Kidney (tissue), 14 donors: ENCODE data around the gene KCNQ1. TPM values are rescaled to one million over a fixed set of nuclear protein-coding genes. Genes with fewer than 3 reads are reported as not detected.

Experiments used
- DNase-seq, 5 donors: peaks; one replicate each; pipeline ENCODE4 v3.0.0-alpha.2; 2013 to 2020
- FAIRE-seq: peaks from 2 replicates; lab custom pipeline; 2012; peaks lifted over from hg19 to GRCh38; lab: Jason Lieb, UNC
- H3K27ac ChIP-seq, 2 donors: one replicate each; pipeline ENCODE4 v1.7.0; 2013; ENCODE audit warnings: low read depth in 2 of 2, low read length in 2 of 2, inconsistent platforms in 1 of 2
- H3K27me3 ChIP-seq: one replicate; pipeline ENCODE4 v1.7.1; 2013; ENCODE audit warnings: low read length, inconsistent platforms; ENCODE audit not compliant: control insufficient read depth, insufficient read depth
- H3K36me3 ChIP-seq, 3 donors: one replicate each; pipeline versions ENCODE4 v1.7.0 to v1.7.1; 2013; ENCODE audit warnings: low read length in 3 of 3, control low read depth in 1 of 3, inconsistent platforms in 1 of 3; ENCODE audit not compliant: insufficient read depth in 3 of 3, control insufficient read depth in 2 of 3
- H3K4me1 ChIP-seq, 3 donors: one replicate each; pipeline versions ENCODE4 v1.7.0 to v1.7.1; 2013; ENCODE audit warnings: low read length in 3 of 3, inconsistent platforms in 1 of 3, low read depth in 1 of 3; ENCODE audit not compliant: control insufficient read depth in 2 of 3, insufficient read depth in 2 of 3
- H3K4me3 ChIP-seq, 3 donors: one replicate each; pipeline versions ENCODE4 v1.7.0 to v1.8.1; 2013; ENCODE audit warnings: low read length in 3 of 3, control low read depth in 1 of 3, inconsistent platforms in 1 of 3
- H3K9ac ChIP-seq, 3 donors: one replicate each; pipeline versions ENCODE4 v1.7.0 to v1.7.1; 2013; ENCODE audit warnings: low read length in 3 of 3, control low read depth in 1 of 3, inconsistent platforms in 1 of 3
- H3K9me3 ChIP-seq, 3 donors: one replicate each; pipeline versions ENCODE4 v1.7.0 to v1.7.1; 2013; ENCODE audit warnings: low read length in 3 of 3, control low read depth in 1 of 3, inconsistent platforms in 1 of 3; ENCODE audit not compliant: control insufficient read depth in 2 of 3, insufficient read depth in 1 of 3
- intact Hi-C: fragments of 100-400 bp; cut with DNase I; formaldehyde crosslinking; loops from one replicate; pipeline ENCODE4 v1.11.1; 2022
- polyA plus RNA-seq: library from polyadenylated mRNA; stranded (reverse); fragments of 350-450 nt; fragmentation: Illumina TruSeq; extraction: RNeasy Lipid Tissue Mini Kit (QIAGEN cat#74804); gene quantifications from one replicate; pipeline ENCODE4 v1.2.3, GENCODE V29; 2014; ENCODE audit warnings: low read depth, low replicate concordance; ENCODE audit not compliant: insufficient read depth
- total RNA-seq: library from RNA; stranded (reverse); fragmentation: NEBNext Ultra II Directional; extraction: Animal tissue kit (Norgen Biotek cat#: 25700); gene quantifications from one replicate; pipeline ENCODE4 v1.2.1, GENCODE V29; 2021
- TF ChIP-seq, protein P1 (sequence below): IDR thresholded peaks from 3 replicates; pipeline ENCODE4 v1.5.1; 2012; ENCODE audit warnings: mild to moderate bottlenecking, moderate library complexity, borderline replicate concordance; ENCODE audit not compliant: insufficient read depth; ENCODE audit errors: extremely low read depth
- donor health status: control.
- donor health status: control.
- donor health status: control.
- donor health status: control.
- donor health status: control.
- donor health status: DM: yes; HTN: yes; CAD: no.
- donor health status: Normal renal cell carcinoma (clear cell type).

The KCNQ1 gene
- total and polyA plus RNA-seq, 2 donors from 2014 or later, result 45.5 to 49.4 TPM

GRCh38 chr11:2825261-2825888 lies 380.6 kb downstream of the KCNQ1 start:
- intact Hi-C loops, result no loop called here
- DNase-seq (peak; percentile 30 to 94 (median 66)), FAIRE-seq (no peak)
- peaks cover 0 to 12% (median 0%) of the 10 kb centered on the region in 3 donors for H3K9me3 ChIP-seq
- no peak overlapping the region for H3K4me3 ChIP-seq
- no peaks in the 10 kb centered on the region for H3K27me3 ChIP-seq
- H3K4me1 ChIP-seq, result peaks cover 0 to 21% (median 0%) of the 10 kb centered on the region in 3 donors
- no peaks in the 10 kb centered on the region for H3K36me3 ChIP-seq
- H3K27ac ChIP-seq, result peak overlapping the region; percentile 79 to 85
- TF ChIP-seq, protein P1, sequence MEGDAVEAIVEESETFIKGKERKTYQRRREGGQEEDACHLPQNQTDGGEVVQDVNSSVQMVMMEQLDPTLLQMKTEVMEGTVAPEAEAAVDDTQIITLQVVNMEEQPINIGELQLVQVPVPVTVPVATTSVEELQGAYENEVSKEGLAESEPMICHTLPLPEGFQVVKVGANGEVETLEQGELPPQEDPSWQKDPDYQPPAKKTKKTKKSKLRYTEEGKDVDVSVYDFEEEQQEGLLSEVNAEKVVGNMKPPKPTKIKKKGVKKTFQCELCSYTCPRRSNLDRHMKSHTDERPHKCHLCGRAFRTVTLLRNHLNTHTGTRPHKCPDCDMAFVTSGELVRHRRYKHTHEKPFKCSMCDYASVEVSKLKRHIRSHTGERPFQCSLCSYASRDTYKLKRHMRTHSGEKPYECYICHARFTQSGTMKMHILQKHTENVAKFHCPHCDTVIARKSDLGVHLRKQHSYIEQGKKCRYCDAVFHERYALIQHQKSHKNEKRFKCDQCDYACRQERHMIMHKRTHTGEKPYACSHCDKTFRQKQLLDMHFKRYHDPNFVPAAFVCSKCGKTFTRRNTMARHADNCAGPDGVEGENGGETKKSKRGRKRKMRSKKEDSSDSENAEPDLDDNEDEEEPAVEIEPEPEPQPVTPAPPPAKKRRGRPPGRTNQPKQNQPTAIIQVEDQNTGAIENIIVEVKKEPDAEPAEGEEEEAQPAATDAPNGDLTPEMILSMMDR, result no peak
- no peak overlapping the region for H3K9ac ChIP-seq

DNA sequence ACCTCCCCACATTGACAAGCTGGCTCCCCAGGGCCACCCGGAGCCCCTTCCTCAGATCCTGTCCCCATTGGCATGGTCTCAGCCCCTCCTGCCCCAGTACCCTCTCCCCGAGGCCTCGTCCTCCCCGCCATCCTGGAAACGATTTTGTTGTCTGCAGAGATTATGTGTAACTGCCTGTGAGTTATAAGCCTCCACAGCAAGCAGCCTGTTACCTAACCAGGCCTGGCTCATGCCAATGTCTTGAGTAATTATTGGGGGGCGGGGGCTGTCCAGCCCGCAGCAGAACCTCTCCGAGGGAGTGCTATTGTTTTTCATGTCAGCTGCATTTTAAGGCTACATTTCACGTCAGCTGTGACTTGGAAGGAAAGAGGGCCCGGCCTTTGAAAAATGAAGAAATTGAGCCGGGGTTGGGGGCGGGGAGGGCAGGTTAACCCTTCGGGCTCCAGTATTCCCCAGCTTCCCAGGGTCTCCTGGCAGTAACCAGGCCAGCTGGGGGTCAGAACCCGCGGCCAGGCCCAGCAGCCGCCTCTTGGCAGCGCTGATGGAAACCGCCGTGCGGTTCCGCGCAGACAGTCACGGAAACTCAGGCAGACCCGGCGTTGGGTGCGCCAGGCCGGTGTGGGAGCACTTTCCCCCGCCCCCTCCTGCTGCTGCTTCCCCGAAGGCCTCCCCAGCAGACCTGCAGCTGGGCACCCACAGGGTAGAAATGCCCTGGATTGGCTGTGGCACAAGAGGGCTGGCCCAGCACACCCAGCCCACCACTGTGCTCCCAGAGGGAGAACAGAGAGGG lies 381.3 kb downstream of the KCNQ1 start:
- H3K9me3 ChIP-seq, result peaks cover 0 to 12% (median 0%) of the 10 kb centered on the region in 3 donors
- peaks cover 0 to 21% (median 0%) of the 10 kb centered on the region in 3 donors for H3K4me1 ChIP-seq
- no peaks in the 10 kb centered on the region for H3K36me3 ChIP-seq
- no peaks in the 10 kb centered on the region for H3K27me3 ChIP-seq
- DNase-seq (peak; percentile 86 to 93 (median 90)), FAIRE-seq (no peak)
- peak overlapping the region; percentile 79 to 85 for H3K27ac ChIP-seq
- TF ChIP-seq, protein P1, result no peak
- intact Hi-C loops, result no loop called here
- peak overlapping the region in 1 of 3 donors; percentile 28 for H3K9ac ChIP-seq
- no peak overlapping the region for H3K4me3 ChIP-seq

DNA sequence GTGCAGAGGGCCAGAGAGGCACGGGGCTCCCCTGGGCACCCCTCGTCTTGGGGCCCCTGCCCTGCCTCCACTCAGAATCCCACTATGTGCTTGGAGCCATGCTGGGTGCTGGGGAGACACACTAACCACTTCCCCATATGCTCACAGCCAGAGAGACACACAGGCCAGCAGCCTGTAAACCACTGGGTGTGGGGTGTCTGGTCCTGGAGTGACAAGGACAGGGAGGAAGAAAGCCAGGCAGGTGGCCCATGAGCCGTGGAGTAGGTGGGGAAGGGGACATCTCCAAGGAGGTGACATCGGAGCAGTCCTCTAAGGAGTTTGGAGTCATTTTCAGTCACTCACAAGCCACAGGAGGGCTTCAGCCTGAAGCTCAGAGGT lies 381.9 kb downstream of the KCNQ1 start:
- Histone ChIP-seq H3K9ac (peak overlapping the region in 1 of 3 donors; percentile 28), H3K36me3 (no peaks in the 10 kb centered on the region), H3K27me3 (no peaks in the 10 kb centered on the region), H3K4me1 (peaks cover 0 to 21% (median 0%) of the 10 kb centered on the region in 3 donors), H3K4me3 (no peak overlapping the region), H3K9me3 (peaks cover 0 to 12% (median 0%) of the 10 kb centered on the region in 3 donors), H3K27ac (peak overlapping the region; percentile 51 to 79)
- no peak for FAIRE-seq
- no peak for DNase-seq
- TF ChIP-seq, protein P1, result no peak
- intact Hi-C loops, result no loop called here
